Measurements from ENCODE around the gene LCE2A.
"Not testable (repeated sequence)": the region's sequence is repeated elsewhere in the genome, so short reads cannot be mapped to it uniquely, and the experiment has no call there.

The LCE2A gene

GRCh38 chr1:152667648-152668047 lies 30.5 kb upstream of the LCE2A start:
- H3K4me3 ChIP-seq (ENCODE audit: low read length) = no peak overlapping the region
- no peak for TF ChIP-seq CTCF (conservative IDR thresholded peaks at IDR 0.05; ENCODE audit: low read length)
- no peak for DNase-seq (ENCODE audit: low read depth)

GRCh38 chr1:152673016-152673415 lies 25.1 kb upstream of the LCE2A start:
- no peak overlapping the region for H3K4me3 ChIP-seq (ENCODE audit: low read length)
- no peak for TF ChIP-seq CTCF (conservative IDR thresholded peaks at IDR 0.05; ENCODE audit: low read length)
- DNase-seq (ENCODE audit: low read depth) = no peak

- DNase-seq (ENCODE audit: low read depth) = peak; percentile 5
- not testable (repeated sequence) for H3K4me3 ChIP-seq (ENCODE audit: low read length)
Observed at GRCh38 chr1:152674983-152675382, 23.2 kb upstream of the LCE2A start, which contains the start of gene LCE2C. LCE2C (plus strand) TSS chr1:152675279; CDS start chr1:152676016, 737 bp downstream.

GRCh38 chr1:152679459-152679858 lies 18.7 kb upstream of the LCE2A start:
- no peak overlapping the region for H3K4me3 ChIP-seq (ENCODE audit: low read length)
- DNase-seq (ENCODE audit: low read depth) = no peak
- TF ChIP-seq CTCF (conservative IDR thresholded peaks at IDR 0.05; ENCODE audit: low read length) = no peak

GRCh38 chr1:152681616-152682015 lies 16.5 kb upstream of the LCE2A start:
- no peak for TF ChIP-seq CTCF (conservative IDR thresholded peaks at IDR 0.05; ENCODE audit: low read length)

GRCh38 chr1:152683846-152684245 lies 14.3 kb upstream of the LCE2A start:
- TF ChIP-seq CTCF (conservative IDR thresholded peaks at IDR 0.05; ENCODE audit: low read length) = no peak
- peak; percentile 12 for DNase-seq (ENCODE audit: low read depth)
- H3K4me3 ChIP-seq (ENCODE audit: low read length) = no peak overlapping the region

More at GRCh38 chr1:152681616-152682015, 16.5 kb upstream of the LCE2A start:
- DNase-seq (ENCODE audit: low read depth) = no peak
- H3K4me3 ChIP-seq (ENCODE audit: low read length) = no peak overlapping the region

GRCh38 chr1:152685823-152686222 lies 12.3 kb upstream of the LCE2A start, which contains the start of gene LCE2B:
LCE2B (plus strand) TSS chr1:152686123; CDS start chr1:152686844, 721 bp downstream.
- DNase-seq (ENCODE audit: low read depth); H3K4me3 ChIP-seq (ENCODE audit: low read length): not testable (repeated sequence)

- no peak for TF ChIP-seq CTCF (conservative IDR thresholded peaks at IDR 0.05; ENCODE audit: low read length)
Observed at GRCh38 chr1:152699746-152700145, 1.6 kb downstream of the LCE2A start.

More at GRCh38 chr1:152699746-152700145, 1.6 kb downstream of the LCE2A start:
- H3K4me3 ChIP-seq (ENCODE audit: low read length) = no peak overlapping the region
- no peak for DNase-seq (ENCODE audit: low read depth)
